NCI-H345 treated with DMSO at 0.1 percent for 48 hours (cell line): Measurements from ENCODE around the gene AGR3.

ENCODE experiments used
- DNase-seq: peaks from one replicate; lab custom pipeline; 2025; ENCODE audit not compliant: unreplicated experiment; lab: John Stamatoyannopoulos, UW

AGR3 gene

GRCh38 chr7:16838386-16838785, 43.4 kb downstream of the AGR3 start:
- DNase-seq: no peak

GRCh38 chr7:16836481-16836880, 45.3 kb downstream of the AGR3 start:
- no peak for DNase-seq

GRCh38 chr7:16833373-16833772, 48.4 kb downstream of the AGR3 start:
- DNase-seq: no peak

GRCh38 chr7:16826060-16826459, 55.7 kb downstream of the AGR3 start:
- no peak for DNase-seq

GRCh38 chr7:16822029-16822428, 59.8 kb downstream of the AGR3 start:
- DNase-seq: no peak

GRCh38 chr7:16818732-16819131, 63.1 kb downstream of the AGR3 start:
- DNase-seq: no peak

- no peak for DNase-seq
These were observed 64.2 kb downstream of the AGR3 start for GRCh38 chr7:16817536-16817935.

GRCh38 chr7:16816824-16817223, 65.0 kb downstream of the AGR3 start:
- DNase-seq: no peak

GRCh38 chr7:16815001-16815400, 66.8 kb downstream of the AGR3 start:
- DNase-seq: no peak

- DNase-seq: no peak
These were observed 68.6 kb downstream of the AGR3 start for GRCh38 chr7:16813232-16813616.

GRCh38 chr7:16812542-16813231, 69.1 kb downstream of the AGR3 start:
- DNase-seq: no peak

- no peak for DNase-seq
These were observed 70.2 kb downstream of the AGR3 start for GRCh38 chr7:16811551-16811950.

- DNase-seq: no peak
These were observed 71.2 kb downstream of the AGR3 start for GRCh38 chr7:16810573-16810972.

- no peak for DNase-seq
These were observed 71.7 kb downstream of the AGR3 start for GRCh38 chr7:16810112-16810511.
